MM.1S (cell line): ENCODE measurements around the gene HIPK1.

Experiments used
- EZH2 ChIP-seq: fragments of 300-600 bp; sonication (generic); optimal IDR thresholded peaks from 2 replicates; pipeline ENCODE3; 2017; ENCODE audit warnings: low read depth, mild to moderate bottlenecking, antibody characterized with exemption, low read length, mixed read lengths
- EZH2phosphoT487 ChIP-seq: fragments of 300-600 bp; sonication (generic); IDR thresholded peaks from 2 replicates; pipeline ENCODE4 v1.6.1; 2018; ENCODE audit warnings: antibody characterized with exemption, low read length
- TF ChIP-seq, protein P1 (sequence below): fragments of 300-600 bp; sonication (generic); IDR thresholded peaks from 2 replicates; pipeline ENCODE4 v1.5.1; 2016; ENCODE audit warnings: antibody characterized with exemption, low read length, mixed read lengths

DNA sequence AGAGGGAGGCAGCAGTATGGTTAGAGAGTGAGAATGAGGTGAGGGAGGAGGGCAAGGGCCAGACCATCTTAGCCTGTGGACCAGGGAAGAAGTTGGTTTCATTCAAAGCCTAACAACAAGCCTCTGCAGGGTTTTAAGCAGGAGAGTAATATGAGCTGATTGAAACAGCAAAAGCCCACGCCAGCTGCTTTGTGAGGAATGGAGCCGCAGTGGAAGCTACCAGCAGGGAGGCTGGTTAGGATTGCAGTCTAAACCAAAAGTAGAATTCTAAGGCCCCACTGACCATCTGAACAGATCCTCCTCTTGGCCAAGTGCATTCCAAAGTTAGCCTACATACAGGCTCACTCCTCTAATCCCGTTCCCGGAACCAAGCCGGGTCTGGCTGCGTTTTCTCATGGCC lies 94.9 kb downstream of the HIPK1 start:
- TF ChIP-seq, protein P1, sequence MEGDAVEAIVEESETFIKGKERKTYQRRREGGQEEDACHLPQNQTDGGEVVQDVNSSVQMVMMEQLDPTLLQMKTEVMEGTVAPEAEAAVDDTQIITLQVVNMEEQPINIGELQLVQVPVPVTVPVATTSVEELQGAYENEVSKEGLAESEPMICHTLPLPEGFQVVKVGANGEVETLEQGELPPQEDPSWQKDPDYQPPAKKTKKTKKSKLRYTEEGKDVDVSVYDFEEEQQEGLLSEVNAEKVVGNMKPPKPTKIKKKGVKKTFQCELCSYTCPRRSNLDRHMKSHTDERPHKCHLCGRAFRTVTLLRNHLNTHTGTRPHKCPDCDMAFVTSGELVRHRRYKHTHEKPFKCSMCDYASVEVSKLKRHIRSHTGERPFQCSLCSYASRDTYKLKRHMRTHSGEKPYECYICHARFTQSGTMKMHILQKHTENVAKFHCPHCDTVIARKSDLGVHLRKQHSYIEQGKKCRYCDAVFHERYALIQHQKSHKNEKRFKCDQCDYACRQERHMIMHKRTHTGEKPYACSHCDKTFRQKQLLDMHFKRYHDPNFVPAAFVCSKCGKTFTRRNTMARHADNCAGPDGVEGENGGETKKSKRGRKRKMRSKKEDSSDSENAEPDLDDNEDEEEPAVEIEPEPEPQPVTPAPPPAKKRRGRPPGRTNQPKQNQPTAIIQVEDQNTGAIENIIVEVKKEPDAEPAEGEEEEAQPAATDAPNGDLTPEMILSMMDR = no peak
- no peak for TF ChIP-seq EZH2
- no peak for TF ChIP-seq EZH2phosphoT487
